Neural progenitor cell (in vitro differentiated cells): ENCODE data around the gene MTNR1B.

Experiments
- CTCF ChIP-seq: fragments of 200-600 bp; sonication (generic); IDR thresholded peaks from 2 replicates; pipeline ENCODE4 v1.5.1; 2017; ENCODE audit warnings: antibody characterized with exemption, mild to moderate bottlenecking
- EZH2 ChIP-seq: fragments of 200-600 bp; sonication (generic); IDR thresholded peaks from 2 replicates; pipeline ENCODE4 v1.6.1; 2017; ENCODE audit warnings: antibody characterized with exemption, mild to moderate bottlenecking, moderate library complexity
- EZH2phosphoT487 ChIP-seq: fragments of 200-600 bp; sonication (generic); IDR thresholded peaks from 2 replicates; pipeline ENCODE4 v1.6.1; 2017; ENCODE audit warnings: antibody characterized with exemption

GRCh38 chr11:92955860-92956259 is 13.6 kb upstream of the MTNR1B start:
- no peak for TF ChIP-seq CTCF
- no peak for TF ChIP-seq EZH2phosphoT487
- TF ChIP-seq EZH2: no peak
